Endothelial cell of umbilical vein (primary cell): Measurements from ENCODE around the gene PLCB4. TPM values are rescaled to one million over a fixed set of nuclear protein-coding genes. Genes with fewer than 3 reads are reported as not detected.

Experiments used
- BruUV-seq: library from RNA; stranded (reverse); fragments of 400-500 nt; replicated peaks from 2 replicates; lab custom pipeline; 2021; lab: Mats Ljungman, UMichigan
- CTCF ChIA-PET: fragments of 300-600, 350-600 bp; sonication (Branson Sonifier 250); formaldehyde crosslinking; loops from one replicate; lab custom pipeline; 2021; ENCODE audit warnings: antibody characterized with exemption, inconsistent platforms; lab: Charles Lee
- POLR2A ChIA-PET: fragments of 300-600, 350-600 bp; sonication (Branson Sonifier 250); formaldehyde crosslinking; loops from one replicate; lab custom pipeline; 2021; ENCODE audit warnings: antibody characterized with exemption, inconsistent platforms; lab: Charles Lee
- DNase-seq: peaks from one replicate; pipeline ENCODE4 v3.0.0-alpha.2; 2011; ENCODE audit warnings: low read depth, low spot score
- FAIRE-seq: peaks from 2 replicates; lab custom pipeline; 2011; peaks lifted over from hg19 to GRCh38; lab: Jason Lieb, UNC
- H2AFZ ChIP-seq: 2 replicates; pipeline ENCODE4 v1.6.0; 2012; ENCODE audit warnings: low read depth, low read length, control low read depth, inconsistent platforms
- H3K27ac ChIP-seq: 2 replicates; pipeline ENCODE4 v1.5.1; 2011; ENCODE audit warnings: low read depth, mild to moderate bottlenecking, control low read depth, low read length, moderate library complexity; ENCODE audit not compliant: insufficient read depth
- H3K27me3 ChIP-seq, 2 experiments: 2 replicates each; pipeline versions ENCODE4 v1.6.0 to v1.6.1; 2011; ENCODE audit warnings: low read length in 2 of 2, mixed read lengths in 1 of 2; ENCODE audit not compliant: control insufficient read depth in 2 of 2, insufficient read depth in 2 of 2
- H3K36me3 ChIP-seq, 2 experiments: 2 replicates in 1 of 2; 3 replicates in 1 of 2; pipeline ENCODE4 v1.5.1; 2011; ENCODE audit warnings: low read length in 2 of 2, mild to moderate bottlenecking in 1 of 2, moderate library complexity in 1 of 2; ENCODE audit not compliant: control insufficient read depth in 2 of 2, insufficient read depth in 2 of 2; ENCODE audit errors: extremely low read depth in 1 of 2
- H3K4me1 ChIP-seq: 3 replicates; pipeline ENCODE4 v1.5.1; 2011; ENCODE audit warnings: mild to moderate bottlenecking, low read length; ENCODE audit not compliant: control insufficient read depth, insufficient read depth; ENCODE audit errors: extremely low read depth
- H3K4me2 ChIP-seq: 2 replicates; pipeline ENCODE4 v1.6.1; 2011; ENCODE audit warnings: low read length, control low read depth, mixed read lengths; ENCODE audit not compliant: insufficient read depth
- H3K4me3 ChIP-seq, 3 experiments: fragments of 200-600 bp in 1 of 3; sonication (generic), shearing (Covaris generic) in 1 of 3; replicated peaks in 1 of 3; 2 replicates each; pipeline ENCODE4 v1.5.1; 2011 to 2016; ENCODE audit warnings: control low read depth in 3 of 3, low read length in 3 of 3, mild to moderate bottlenecking in 2 of 3, inconsistent platforms in 1 of 3, low read depth in 1 of 3, moderate library complexity in 1 of 3; ENCODE audit not compliant: insufficient read depth in 1 of 3
- H3K79me2 ChIP-seq: 2 replicates; pipeline ENCODE4 v1.6.0; 2012; ENCODE audit warnings: low read length, inconsistent platforms; ENCODE audit not compliant: control insufficient read depth, insufficient read depth
- H3K9ac ChIP-seq: replicated peaks from 2 replicates; pipeline ENCODE3; 2011; ENCODE audit warnings: low read length, control low read depth; ENCODE audit not compliant: insufficient read depth; ENCODE audit errors: extremely low read depth
- H3K9me1 ChIP-seq: replicated peaks from 3 replicates; pipeline ENCODE4 v1.6.0; 2011; ENCODE audit warnings: mild to moderate bottlenecking, low read length; ENCODE audit not compliant: control insufficient read depth, insufficient read depth; ENCODE audit errors: extremely low read depth
- H3K9me3 ChIP-seq: replicated peaks from 2 replicates; pipeline ENCODE4 v1.5.1; 2012; ENCODE audit warnings: low read length, inconsistent platforms; ENCODE audit not compliant: control insufficient read depth, insufficient read depth
- H4K20me1 ChIP-seq: replicated peaks from 2 replicates; pipeline ENCODE3; 2011; ENCODE audit warnings: mild to moderate bottlenecking, low read length; ENCODE audit not compliant: control insufficient read depth, insufficient read depth; ENCODE audit errors: extremely low read depth
- EZH2 ChIP-seq: IDR thresholded peaks from 2 replicates; pipeline ENCODE4 v1.6.1; 2012; ENCODE audit warnings: borderline replicate concordance, low read depth, mild to moderate bottlenecking, moderate library complexity, low read length, inconsistent platforms; ENCODE audit not compliant: severe bottlenecking
- FOS ChIP-seq: IDR thresholded peaks from 2 replicates; pipeline ENCODE4 v1.6.1; 2011; ENCODE audit warnings: mild to moderate bottlenecking, low read length, moderate library complexity, borderline replicate concordance; ENCODE audit not compliant: insufficient read depth
- GATA2 ChIP-seq: IDR thresholded peaks from 2 replicates; pipeline ENCODE4 v1.7.0; 2011; ENCODE audit warnings: low read depth, mild to moderate bottlenecking, moderate library complexity, mixed read lengths, low read length; ENCODE audit not compliant: insufficient read length, insufficient read depth
- JUN ChIP-seq: IDR thresholded peaks from 2 replicates; pipeline ENCODE4 v1.6.1; 2011; ENCODE audit warnings: borderline replicate concordance, low read depth; ENCODE audit not compliant: insufficient read length, insufficient read depth
- MAX ChIP-seq: IDR thresholded peaks from 2 replicates; pipeline ENCODE4 v1.6.1; 2011; ENCODE audit not compliant: insufficient read depth, insufficient read length
- MYC ChIP-seq: IDR thresholded peaks from one replicate; pipeline ENCODE4 v1.6.1; 2011; ENCODE audit warnings: mild to moderate bottlenecking, low read depth, low read length
- POLR2A ChIP-seq: IDR thresholded peaks from 2 replicates; pipeline ENCODE4 v1.6.1; 2012; ENCODE audit warnings: low read depth, mild to moderate bottlenecking, control low read depth, low read length
- POLR2AphosphoS5 ChIP-seq: IDR thresholded peaks from 2 replicates; pipeline ENCODE4 v1.6.1; 2012; ENCODE audit warnings: low read depth, mild to moderate bottlenecking, control low read depth, low read length, moderate library complexity; ENCODE audit not compliant: insufficient read depth
- dilution Hi-C: fragments of 300-500 bp; cut with MboI; formaldehyde crosslinking; loops from one replicate; pipeline ENCODE4 v1.15.0; 2019; ENCODE audit warnings: low sequenced_read_pairs; ENCODE audit not compliant: extremely low pct_ligation_motif_present
- intact Hi-C: fragments of 100-400 bp; cut with micrococcal nuclease; formaldehyde crosslinking; loops from one replicate; pipeline ENCODE4 v1.10.0; 2022
- polyA plus RNA-seq, 4 experiments: library from polyadenylated mRNA; depleted of rRNA in 3 of 4; stranded (reverse) in 3 of 4; unstranded in 1 of 4; fragments of >200 nt; gene quantifications; 2 replicates each; pipeline versions ENCODE4 v1.2.1 to v1.2.3, GENCODE V29; 2011 to 2012; ENCODE audit warnings: missing spikeins in 1 of 4
- total RNA-seq: library from RNA; stranded (reverse); gene quantifications from 2 replicates; pipeline ENCODE4 v1.2.3, GENCODE V29; 2021
- TF ChIP-seq, protein P1 (sequence below), 2 donors: IDR thresholded peaks; 1 replicate in 1 of 2; 2 replicates in 1 of 2; pipeline ENCODE4 v1.5.1; 2011; ENCODE audit warnings: low read length in 2 of 2, mild to moderate bottlenecking in 2 of 2, moderate library complexity in 2 of 2, control low read depth in 1 of 2, inconsistent platforms in 1 of 2, low read depth in 1 of 2; ENCODE audit not compliant: insufficient read depth in 1 of 2; ENCODE audit errors: extremely low read depth in 1 of 2

PLCB4 gene
- total and polyA plus RNA-seq, 2 donors (not counting 3 experiments of a cell fraction or from before 2014, with no cell fraction given), result 0.37 to 1.7 TPM

GRCh38 chr20:9112541-9113515, 43.9 kb downstream of the PLCB4 start:
- H3K79me2 ChIP-seq, result no peaks in the 10 kb centered on the region
- H3K9me3 ChIP-seq, result no peaks in the 10 kb centered on the region
- H3K4me1 ChIP-seq, result no peaks in the 10 kb centered on the region
- H3K36me3 ChIP-seq, result no peaks in the 10 kb centered on the region
- dilution Hi-C loops (no loop called here), intact Hi-C loops (no loop called here)
- BruUV-seq, result no TSS peak
- peak; percentile 59 for DNase-seq
- H3K9me1 ChIP-seq, result no peaks in the 10 kb centered on the region
- no peak for TF ChIP-seq MYC
- TF ChIP-seq, protein P1, sequence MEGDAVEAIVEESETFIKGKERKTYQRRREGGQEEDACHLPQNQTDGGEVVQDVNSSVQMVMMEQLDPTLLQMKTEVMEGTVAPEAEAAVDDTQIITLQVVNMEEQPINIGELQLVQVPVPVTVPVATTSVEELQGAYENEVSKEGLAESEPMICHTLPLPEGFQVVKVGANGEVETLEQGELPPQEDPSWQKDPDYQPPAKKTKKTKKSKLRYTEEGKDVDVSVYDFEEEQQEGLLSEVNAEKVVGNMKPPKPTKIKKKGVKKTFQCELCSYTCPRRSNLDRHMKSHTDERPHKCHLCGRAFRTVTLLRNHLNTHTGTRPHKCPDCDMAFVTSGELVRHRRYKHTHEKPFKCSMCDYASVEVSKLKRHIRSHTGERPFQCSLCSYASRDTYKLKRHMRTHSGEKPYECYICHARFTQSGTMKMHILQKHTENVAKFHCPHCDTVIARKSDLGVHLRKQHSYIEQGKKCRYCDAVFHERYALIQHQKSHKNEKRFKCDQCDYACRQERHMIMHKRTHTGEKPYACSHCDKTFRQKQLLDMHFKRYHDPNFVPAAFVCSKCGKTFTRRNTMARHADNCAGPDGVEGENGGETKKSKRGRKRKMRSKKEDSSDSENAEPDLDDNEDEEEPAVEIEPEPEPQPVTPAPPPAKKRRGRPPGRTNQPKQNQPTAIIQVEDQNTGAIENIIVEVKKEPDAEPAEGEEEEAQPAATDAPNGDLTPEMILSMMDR (IDR thresholded peaks at IDR 0.05; ENCODE audit: extremely low read depth in 1 of 2, insufficient read depth in 1 of 2, low read depth in 1 of 2, low read length in 2 of 2), result no peak
- no peak for TF ChIP-seq POLR2AphosphoS5
- no peak for TF ChIP-seq POLR2A
- TF ChIP-seq GATA2, result no peak
- TF ChIP-seq MAX, result no peak
- no peak for TF ChIP-seq FOS
- no peak for TF ChIP-seq EZH2
- no peak for TF ChIP-seq JUN
- H3K9ac ChIP-seq, result no peak overlapping the region
- no peaks in the 10 kb centered on the region for H3K27me3 ChIP-seq
- CTCF ChIA-PET, result interaction anchor here (1.1 to 1.3 kb wide), 3 partner anchors 8 to 259 kb away, joined by 3 read pairs; no protein-coding TSS in a partner anchor
- H3K4me3 ChIP-seq, result no peak overlapping the region
- H3K4me2 ChIP-seq, result no peak overlapping the region
- H2AFZ ChIP-seq, result no peak overlapping the region
- no peak overlapping the region for H3K27ac ChIP-seq
- FAIRE-seq, result no peak
- no peaks in the 10 kb centered on the region for H4K20me1 ChIP-seq
- POLR2A ChIA-PET, result no interaction called here
